ENCODE data around the gene RNU5B-1. TPM values are rescaled to one million over a fixed set of nuclear protein-coding genes. Genes with fewer than 3 reads are reported as not detected.

Gene RNU5B-1
- polyA plus RNA-seq (2012; ENCODE audit: insufficient read depth, insufficient read length, low read depth), result not detected

GRCh38 chr15:65304381-65305149 is at the start of gene RNU5B-1:
Gene RNU5B-1 (plus strand): TSS chr15:65304677.
- H3K9me3 ChIP-seq, result no peaks in the 10 kb centered on the region
- no peaks in the 10 kb centered on the region for H3K36me3 ChIP-seq
- TF ChIP-seq, protein P1, sequence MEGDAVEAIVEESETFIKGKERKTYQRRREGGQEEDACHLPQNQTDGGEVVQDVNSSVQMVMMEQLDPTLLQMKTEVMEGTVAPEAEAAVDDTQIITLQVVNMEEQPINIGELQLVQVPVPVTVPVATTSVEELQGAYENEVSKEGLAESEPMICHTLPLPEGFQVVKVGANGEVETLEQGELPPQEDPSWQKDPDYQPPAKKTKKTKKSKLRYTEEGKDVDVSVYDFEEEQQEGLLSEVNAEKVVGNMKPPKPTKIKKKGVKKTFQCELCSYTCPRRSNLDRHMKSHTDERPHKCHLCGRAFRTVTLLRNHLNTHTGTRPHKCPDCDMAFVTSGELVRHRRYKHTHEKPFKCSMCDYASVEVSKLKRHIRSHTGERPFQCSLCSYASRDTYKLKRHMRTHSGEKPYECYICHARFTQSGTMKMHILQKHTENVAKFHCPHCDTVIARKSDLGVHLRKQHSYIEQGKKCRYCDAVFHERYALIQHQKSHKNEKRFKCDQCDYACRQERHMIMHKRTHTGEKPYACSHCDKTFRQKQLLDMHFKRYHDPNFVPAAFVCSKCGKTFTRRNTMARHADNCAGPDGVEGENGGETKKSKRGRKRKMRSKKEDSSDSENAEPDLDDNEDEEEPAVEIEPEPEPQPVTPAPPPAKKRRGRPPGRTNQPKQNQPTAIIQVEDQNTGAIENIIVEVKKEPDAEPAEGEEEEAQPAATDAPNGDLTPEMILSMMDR (IDR thresholded peaks at IDR 0.05; ENCODE audit: low read depth, low read length), result peak; percentile 93
- peak; percentile 86 for DNase-seq
- no peaks in the 10 kb centered on the region for H3K27me3 ChIP-seq
- peak within 1 kb of the TSS; percentile 67 for H3K4me3 ChIP-seq (ENCODE audit: low read depth, low read length)
- H3K4me1 ChIP-seq, result peaks cover 4% of the 10 kb centered on the region; the same call in 1 of the 2 replicates

DNA sequence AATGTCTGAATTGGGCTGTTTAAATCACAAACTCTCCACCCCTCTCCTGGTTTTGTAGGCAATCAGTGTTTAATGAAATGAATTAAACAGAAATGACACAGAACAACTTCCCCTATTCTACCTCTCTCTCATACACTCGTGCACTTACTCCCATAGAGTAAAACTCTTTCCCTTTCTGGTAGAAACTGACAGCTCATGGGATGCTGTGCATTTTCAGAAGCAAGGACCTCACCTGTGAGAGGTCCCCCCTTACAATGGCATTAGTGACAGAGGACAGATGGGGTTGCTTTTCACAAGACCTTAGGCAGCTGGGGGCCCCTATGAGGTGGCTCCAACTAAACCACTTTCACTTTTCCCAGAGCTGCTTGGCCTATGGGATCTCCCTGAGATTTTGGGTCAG is 49.7 kb upstream of the RNU5B-1 start:
- TF ChIP-seq, protein P1 (IDR thresholded peaks at IDR 0.05; ENCODE audit: low read depth, low read length), result no peak
- Histone ChIP-seq H3K36me3 (peaks cover 7% of the 10 kb centered on the region), H3K4me1 (no peaks in the 10 kb centered on the region), H3K9me3 (no peaks in the 10 kb centered on the region), H3K4me3 (ENCODE audit: low read depth, low read length) (no peak overlapping the region), H3K27me3 (no peaks in the 10 kb centered on the region)
- no peak for DNase-seq

DNA sequence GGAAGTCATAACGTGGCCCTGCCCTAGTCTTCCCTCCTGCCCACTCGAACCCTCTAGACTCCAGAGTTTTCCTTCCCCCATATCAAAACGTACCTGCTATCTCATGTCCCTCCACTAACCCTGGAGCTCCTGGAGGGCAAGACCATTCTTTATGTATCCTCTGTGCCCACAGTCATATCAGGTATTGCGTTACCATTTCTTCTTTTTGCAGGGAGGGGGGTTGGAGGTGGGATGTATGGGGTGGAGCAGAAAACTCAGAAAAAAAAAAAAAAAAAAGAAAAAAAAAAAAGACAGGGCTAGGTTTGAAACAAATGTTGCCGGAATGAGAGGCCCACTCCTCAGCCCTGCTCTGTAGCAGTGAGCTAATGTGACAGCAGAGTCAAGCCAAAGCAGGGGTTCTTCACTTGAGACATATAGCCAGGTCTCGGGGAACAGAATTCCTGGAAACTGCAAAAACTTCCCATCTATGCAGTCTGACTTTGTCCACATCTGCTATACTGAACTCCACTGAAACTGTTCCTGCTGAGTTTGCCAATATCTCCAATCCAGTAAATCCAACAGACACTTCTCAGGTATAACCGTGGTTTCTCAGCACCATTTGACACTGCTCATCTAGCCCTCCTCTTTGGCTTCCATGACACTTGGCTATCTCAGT is 48.9 kb upstream of the RNU5B-1 start:
- Histone ChIP-seq H3K9me3 (no peaks in the 10 kb centered on the region), H3K4me3 (ENCODE audit: low read depth, low read length) (no peak overlapping the region), H3K27me3 (no peaks in the 10 kb centered on the region), H3K4me1 (no peaks in the 10 kb centered on the region), H3K36me3 (peaks cover 14% of the 10 kb centered on the region)
- no peak for DNase-seq
- TF ChIP-seq, protein P1 (IDR thresholded peaks at IDR 0.05; ENCODE audit: low read depth, low read length), result no peak

- Histone ChIP-seq H3K9me3 (no peaks in the 10 kb centered on the region), H3K36me3 (peaks cover 22% of the 10 kb centered on the region), H3K27me3 (no peaks in the 10 kb centered on the region), H3K4me3 (ENCODE audit: low read depth, low read length) (no peak overlapping the region), H3K4me1 (no peaks in the 10 kb centered on the region)
- DNase-seq, result no peak
- TF ChIP-seq, protein P1 (IDR thresholded peaks at IDR 0.05; ENCODE audit: low read depth, low read length), result no peak
Observed at GRCh38 chr15:65258375-65259262, 45.9 kb upstream of the RNU5B-1 start.

- Histone ChIP-seq H3K4me1 (no peaks in the 10 kb centered on the region), H3K4me3 (ENCODE audit: low read depth, low read length) (no peak overlapping the region), H3K27me3 (no peaks in the 10 kb centered on the region), H3K36me3 (peaks cover 22% of the 10 kb centered on the region), H3K9me3 (no peaks in the 10 kb centered on the region)
- no peak for DNase-seq
- TF ChIP-seq, protein P1 (IDR thresholded peaks at IDR 0.05; ENCODE audit: low read depth, low read length), result no peak
Observed at GRCh38 chr15:65259367-65259797, 45.1 kb upstream of the RNU5B-1 start.
